ENCODE data around the gene BCAS1.

The BCAS1 gene

GRCh38 chr20:53949319-53949839, 121.0 kb downstream of the BCAS1 start:
- TF ChIP-seq POLR2A (IDR thresholded peaks at IDR 0.05; ENCODE audit: low read depth, low read length) (no peak), POLR2AphosphoS5 (IDR thresholded peaks at IDR 0.05; ENCODE audit: low read depth, low read length) (no peak), TAF1 (IDR thresholded peaks at IDR 0.05; ENCODE audit: borderline replicate concordance, low read depth, low read length) (no peak)
- no peak for DNase-seq (ENCODE audit: insufficient read length)
- FAIRE-seq: peak; percentile 57

- TF ChIP-seq TAF1 (IDR thresholded peaks at IDR 0.05; ENCODE audit: borderline replicate concordance, low read depth, low read length) (no peak), POLR2AphosphoS5 (IDR thresholded peaks at IDR 0.05; ENCODE audit: low read depth, low read length) (no peak), POLR2A (IDR thresholded peaks at IDR 0.05; ENCODE audit: low read depth, low read length) (no peak)
- no peak for DNase-seq (ENCODE audit: insufficient read length)
- no peak for FAIRE-seq
Observed at GRCh38 chr20:53948383-53949318, 121.7 kb downstream of the BCAS1 start.

- TF ChIP-seq POLR2A (IDR thresholded peaks at IDR 0.05; ENCODE audit: low read depth, low read length): no peak
- no peak for TF ChIP-seq TAF1 (IDR thresholded peaks at IDR 0.05; ENCODE audit: borderline replicate concordance, low read depth, low read length)
- no peak for TF ChIP-seq POLR2AphosphoS5 (IDR thresholded peaks at IDR 0.05; ENCODE audit: low read depth, low read length)
- FAIRE-seq: no peak
Observed at GRCh38 chr20:53947501-53948195, 122.7 kb downstream of the BCAS1 start.

GRCh38 chr20:53946106-53946505, 124.3 kb downstream of the BCAS1 start:
- no peak for FAIRE-seq
- no peak for DNase-seq (ENCODE audit: insufficient read length)
- TF ChIP-seq POLR2A (IDR thresholded peaks at IDR 0.05; ENCODE audit: low read depth, low read length) (no peak), TAF1 (IDR thresholded peaks at IDR 0.05; ENCODE audit: borderline replicate concordance, low read depth, low read length) (no peak), POLR2AphosphoS5 (IDR thresholded peaks at IDR 0.05; ENCODE audit: low read depth, low read length) (no peak)

More at GRCh38 chr20:53947501-53948195, 122.7 kb downstream of the BCAS1 start:
- DNase-seq (ENCODE audit: insufficient read length): no peak

GRCh38 chr20:53945478-53945877, 124.9 kb downstream of the BCAS1 start:
- TF ChIP-seq TAF1 (IDR thresholded peaks at IDR 0.05; ENCODE audit: borderline replicate concordance, low read depth, low read length) (no peak), POLR2A (IDR thresholded peaks at IDR 0.05; ENCODE audit: low read depth, low read length) (no peak), POLR2AphosphoS5 (IDR thresholded peaks at IDR 0.05; ENCODE audit: low read depth, low read length) (no peak)
- DNase-seq (ENCODE audit: insufficient read length) (no peak), FAIRE-seq (no peak)

- TF ChIP-seq POLR2AphosphoS5 (IDR thresholded peaks at IDR 0.05; ENCODE audit: low read depth, low read length) (no peak), POLR2A (IDR thresholded peaks at IDR 0.05; ENCODE audit: low read depth, low read length) (no peak), TAF1 (IDR thresholded peaks at IDR 0.05; ENCODE audit: borderline replicate concordance, low read depth, low read length) (no peak)
- FAIRE-seq (no peak), DNase-seq (ENCODE audit: insufficient read length) (no peak)
Observed at GRCh38 chr20:53944796-53945195, 125.6 kb downstream of the BCAS1 start.

GRCh38 chr20:53943522-53944291, 126.7 kb downstream of the BCAS1 start:
- TF ChIP-seq TAF1 (IDR thresholded peaks at IDR 0.05; ENCODE audit: borderline replicate concordance, low read depth, low read length): no peak

GRCh38 chr20:53942973-53943372, 127.4 kb downstream of the BCAS1 start:
- TF ChIP-seq TAF1 (IDR thresholded peaks at IDR 0.05; ENCODE audit: borderline replicate concordance, low read depth, low read length) (no peak), POLR2A (IDR thresholded peaks at IDR 0.05; ENCODE audit: low read depth, low read length) (no peak), POLR2AphosphoS5 (IDR thresholded peaks at IDR 0.05; ENCODE audit: low read depth, low read length) (no peak)
- DNase-seq (ENCODE audit: insufficient read length) (no peak), FAIRE-seq (no peak)

More at GRCh38 chr20:53943522-53944291, 126.7 kb downstream of the BCAS1 start:
- no peak for DNase-seq (ENCODE audit: insufficient read length)
- FAIRE-seq: no peak

- no peak for FAIRE-seq
- DNase-seq (ENCODE audit: insufficient read length): no peak
- TF ChIP-seq POLR2AphosphoS5 (IDR thresholded peaks at IDR 0.05; ENCODE audit: low read depth, low read length) (no peak), POLR2A (IDR thresholded peaks at IDR 0.05; ENCODE audit: low read depth, low read length) (no peak), TAF1 (IDR thresholded peaks at IDR 0.05; ENCODE audit: borderline replicate concordance, low read depth, low read length) (no peak)
Observed at GRCh38 chr20:53942472-53942816, 128.0 kb downstream of the BCAS1 start.

GRCh38 chr20:53941680-53942471, 128.5 kb downstream of the BCAS1 start:
- DNase-seq (ENCODE audit: insufficient read length): no peak
- peak; percentile 66 for FAIRE-seq
- TF ChIP-seq POLR2A (IDR thresholded peaks at IDR 0.05; ENCODE audit: low read depth, low read length): no peak
- no peak for TF ChIP-seq POLR2AphosphoS5 (IDR thresholded peaks at IDR 0.05; ENCODE audit: low read depth, low read length)
- no peak for TF ChIP-seq TAF1 (IDR thresholded peaks at IDR 0.05; ENCODE audit: borderline replicate concordance, low read depth, low read length)

Measured in GM12892 (cell line).